ENCODE data around the gene FOXP4. TPM values are rescaled to one million over a fixed set of nuclear protein-coding genes. Genes with fewer than 3 reads are reported as not detected.

The FOXP4 gene
- total RNA-seq, 1 experiment from 2014 or later = 2.7 TPM

DNA sequence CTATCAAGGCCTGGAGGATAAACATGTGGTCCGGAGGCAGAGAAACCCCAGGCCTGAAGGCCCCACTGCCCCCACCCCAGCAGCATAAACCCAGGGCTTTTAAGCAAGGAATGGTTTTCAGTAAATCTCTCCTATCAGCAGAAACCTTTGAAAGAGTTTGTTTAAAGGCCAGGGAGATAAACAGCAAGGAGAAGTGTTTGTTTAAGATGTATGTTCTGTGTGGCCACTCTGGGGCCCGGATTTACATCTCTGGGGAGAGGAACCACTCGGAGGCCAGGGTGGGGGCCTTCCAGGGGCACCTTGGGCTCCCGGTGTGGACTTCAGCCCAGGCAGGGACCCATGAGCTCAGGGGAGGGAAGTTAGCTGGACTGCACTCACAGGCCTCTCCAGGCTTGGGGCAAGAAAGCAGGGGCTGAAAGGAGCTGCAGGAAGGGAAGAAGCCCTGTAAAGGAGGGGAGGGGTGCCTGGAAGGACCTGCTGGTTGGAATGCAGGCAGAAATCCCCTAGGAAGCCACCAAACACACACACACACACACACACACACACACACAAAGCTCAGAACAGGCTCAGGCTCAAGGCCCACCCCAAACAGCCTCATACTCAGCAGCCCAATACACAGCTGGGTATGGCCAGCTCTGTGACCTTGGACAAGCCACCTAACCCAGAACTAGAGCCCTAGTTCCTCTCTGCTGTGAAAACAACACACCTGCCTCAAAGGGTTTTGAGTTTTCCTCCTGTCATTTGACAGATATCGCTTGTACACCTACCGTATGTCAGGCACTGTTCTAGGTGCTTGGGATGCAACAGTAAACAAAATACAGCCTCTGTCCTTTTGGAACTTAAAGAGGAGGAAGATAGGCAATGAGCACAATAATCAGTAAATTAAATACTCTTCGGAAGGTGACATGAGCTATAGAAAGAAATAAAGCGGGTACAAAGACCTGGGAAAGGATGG lies 26.2 kb upstream of the FOXP4 start:
- DNase-seq (ENCODE audit: low spot score) = peak; percentile 66

DNA sequence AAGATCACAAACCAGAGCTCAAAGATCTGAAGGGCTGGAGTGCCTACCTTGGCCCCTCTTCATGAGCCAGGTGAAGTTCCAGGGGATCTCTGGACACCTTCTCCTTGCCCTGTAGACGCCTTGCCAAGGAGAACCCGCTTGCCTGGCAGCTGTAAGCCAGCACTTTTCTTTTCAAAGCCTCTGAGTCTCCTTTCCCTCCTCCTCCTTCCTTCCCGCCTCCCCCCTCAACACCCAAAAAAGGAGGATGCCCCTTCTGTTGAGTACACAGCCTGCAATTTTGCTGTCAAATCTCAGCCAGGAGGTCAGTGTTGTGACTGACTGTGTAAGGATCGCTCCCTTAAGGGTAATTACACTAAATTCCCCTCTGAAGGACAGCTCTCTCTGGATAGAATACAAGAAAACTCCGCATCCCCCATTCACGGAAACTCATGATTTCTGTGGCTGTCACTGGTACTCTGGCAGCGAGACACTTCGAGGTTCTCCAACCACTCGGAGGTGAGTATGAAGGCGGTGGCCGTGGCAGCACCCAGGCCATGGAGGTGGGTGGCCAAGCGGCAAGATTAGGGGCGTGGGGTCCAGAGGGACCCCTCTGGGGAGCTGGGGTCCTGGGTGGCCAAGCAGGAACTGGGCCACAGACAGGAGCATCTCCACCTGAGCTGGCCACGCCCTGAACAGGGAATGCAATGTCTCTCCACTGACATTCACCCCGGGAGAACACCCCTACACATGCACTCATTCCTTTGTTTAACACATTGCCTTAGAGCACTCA lies 23.2 kb upstream of the FOXP4 start:
- DNase-seq (ENCODE audit: low spot score) = no peak

DNA sequence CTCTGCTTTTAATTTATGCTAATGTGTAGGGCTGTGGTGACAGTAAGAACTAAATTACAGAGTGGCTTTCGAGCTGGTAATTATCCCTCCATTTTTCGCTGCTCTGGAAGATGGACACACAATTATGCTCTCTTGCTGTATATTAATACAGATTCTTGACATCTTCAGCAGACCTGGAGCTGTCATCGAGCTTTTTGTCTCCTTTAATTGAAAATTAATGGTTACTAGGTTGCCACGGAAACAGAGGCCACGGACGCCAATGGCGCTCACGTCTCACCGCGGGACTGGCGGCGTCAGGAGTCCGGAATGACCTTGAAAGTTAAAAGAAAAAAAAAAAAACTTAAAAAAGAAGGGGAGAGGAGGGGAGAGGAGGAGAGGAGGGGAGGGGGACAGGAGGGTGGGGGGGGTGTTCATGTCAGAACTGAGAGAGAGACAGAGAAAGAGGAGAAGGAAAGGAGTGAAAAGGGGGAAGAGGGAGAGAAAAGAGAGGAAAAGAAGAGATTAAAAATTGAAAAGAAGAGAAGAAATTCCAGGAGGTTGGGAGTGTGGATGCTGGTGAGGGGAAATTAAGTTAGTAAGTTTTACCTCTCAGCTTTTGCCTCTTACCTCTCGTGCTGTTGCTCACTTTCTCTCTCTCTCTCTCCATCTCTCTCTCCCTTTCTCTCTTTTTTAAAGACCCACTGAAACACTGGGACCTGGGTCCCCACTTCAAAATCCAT lies 22.1 kb upstream of the FOXP4 start:
- DNase-seq (ENCODE audit: low spot score) = no peak

DNA sequence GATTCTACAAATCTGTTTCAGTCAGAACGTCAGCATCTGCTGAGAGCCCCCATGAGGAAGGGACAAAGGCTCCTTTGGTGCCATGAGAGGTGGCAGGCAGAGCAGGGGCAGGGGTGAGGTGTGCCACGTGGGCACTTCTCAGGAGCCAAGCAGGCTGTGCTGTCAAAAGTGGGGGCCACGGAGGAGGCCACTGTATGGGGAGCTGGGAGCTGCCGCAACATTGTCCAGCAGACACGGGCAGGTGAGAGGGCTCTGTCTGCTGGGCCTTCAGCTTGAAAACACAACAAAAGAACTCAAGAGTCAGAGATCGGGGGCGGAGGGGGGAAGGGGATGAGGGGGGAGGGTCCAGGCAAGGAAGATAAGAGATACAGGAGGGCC lies 21.6 kb upstream of the FOXP4 start:
- DNase-seq (ENCODE audit: low spot score) = no peak

DNA sequence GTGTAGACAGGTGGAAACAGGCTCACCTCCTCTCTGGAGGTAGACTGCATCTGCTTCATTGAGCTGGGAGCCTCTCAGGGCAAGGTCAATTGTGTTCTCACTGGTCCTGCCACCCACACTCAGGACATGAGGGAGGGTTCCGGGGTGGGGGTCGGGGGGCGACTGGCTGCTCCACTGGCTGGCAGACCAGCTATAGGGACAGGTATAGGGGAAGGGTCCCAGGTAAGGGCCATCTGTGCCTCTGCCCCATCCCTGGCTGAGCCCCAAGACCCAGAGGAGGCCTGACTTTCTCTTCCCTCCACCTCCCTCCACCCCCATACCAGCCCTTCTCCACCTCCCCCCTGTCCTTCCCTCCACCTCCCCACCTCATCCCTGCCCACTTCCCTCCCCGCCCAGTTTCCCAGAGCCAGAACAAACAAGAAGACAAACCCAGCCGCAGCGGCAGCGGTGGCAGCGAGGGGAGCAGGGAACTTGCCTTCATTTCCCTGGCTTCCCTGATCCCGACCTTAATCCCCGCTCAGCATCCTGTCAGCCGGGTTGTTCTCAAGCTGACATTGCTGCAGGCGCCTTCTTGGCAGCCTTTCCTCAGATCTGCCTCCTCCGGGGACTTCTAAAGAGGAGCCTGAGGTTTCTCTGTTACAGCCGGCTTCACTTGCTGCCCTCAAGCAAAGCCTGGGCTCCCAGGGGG lies 18.3 kb upstream of the FOXP4 start:
- DNase-seq (ENCODE audit: low spot score) = no peak

DNA sequence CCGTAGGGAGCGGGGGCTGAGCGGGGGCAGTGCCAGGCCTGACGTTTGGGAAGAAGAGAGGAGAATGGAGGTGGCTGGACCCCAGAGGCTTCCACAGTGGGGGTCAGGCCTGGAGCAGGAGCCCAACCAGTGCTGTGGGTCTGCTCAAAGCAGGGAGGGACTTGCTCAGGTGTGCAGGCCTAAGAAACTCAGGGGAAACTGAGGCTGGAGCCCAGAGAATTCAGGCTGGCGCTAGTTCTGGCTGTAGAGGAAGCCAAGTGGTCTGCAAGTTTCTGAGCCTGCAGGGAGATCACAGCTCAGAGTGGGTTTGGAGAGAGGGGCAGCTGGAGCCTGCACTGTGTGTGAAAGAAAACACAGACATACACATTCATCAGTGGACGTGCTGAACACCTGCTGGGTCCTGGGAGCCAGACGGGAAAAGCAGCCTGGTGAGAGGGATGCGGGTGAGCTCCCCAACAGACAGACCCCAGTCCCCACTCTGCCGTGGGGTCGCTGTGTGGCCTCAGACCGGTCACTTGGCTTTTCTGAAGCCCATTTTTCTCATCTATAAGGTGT lies 17.7 kb upstream of the FOXP4 start:
- DNase-seq (ENCODE audit: low spot score) = no peak

DNA sequence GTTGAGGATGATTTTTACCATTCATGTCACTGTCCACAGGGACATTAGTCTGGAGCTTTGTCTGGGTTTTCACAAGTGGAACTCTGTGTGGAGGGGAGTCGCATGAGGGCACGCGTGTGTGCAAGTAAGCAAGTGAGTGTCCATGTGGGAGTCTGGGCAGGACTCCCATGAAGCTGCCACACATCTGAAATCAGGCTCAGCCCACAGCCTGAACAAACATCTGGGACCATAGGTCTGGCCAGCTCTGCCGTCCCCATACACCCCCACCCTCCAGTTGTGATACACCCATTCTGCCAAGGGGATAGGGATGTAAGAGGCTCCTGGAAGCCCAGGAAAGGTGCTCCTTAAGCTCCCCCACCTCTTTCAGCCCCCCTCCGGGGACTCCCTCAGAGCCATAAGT lies 17.1 kb upstream of the FOXP4 start:
- DNase-seq (ENCODE audit: low spot score) = no peak

DNA sequence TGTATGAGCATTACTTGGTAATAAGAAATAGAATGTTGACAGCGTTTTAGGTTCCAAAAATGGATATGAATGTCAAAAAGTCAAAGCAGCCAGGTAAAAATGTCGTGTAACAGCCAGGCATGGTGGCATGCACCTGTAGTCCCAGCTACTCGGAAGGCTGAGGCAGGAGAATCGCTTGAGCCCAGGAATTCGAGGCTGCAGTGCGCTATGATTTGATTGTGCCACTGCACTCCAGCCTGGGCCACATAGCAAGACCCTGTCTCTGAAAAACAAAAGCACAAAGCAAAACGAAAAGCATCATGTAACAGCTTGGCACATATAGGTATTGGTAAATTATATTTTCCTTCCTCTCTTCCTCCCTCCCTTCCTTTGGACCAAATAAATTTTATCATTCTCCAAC lies 16.2 kb upstream of the FOXP4 start:
- no peak for DNase-seq (ENCODE audit: low spot score)

DNA sequence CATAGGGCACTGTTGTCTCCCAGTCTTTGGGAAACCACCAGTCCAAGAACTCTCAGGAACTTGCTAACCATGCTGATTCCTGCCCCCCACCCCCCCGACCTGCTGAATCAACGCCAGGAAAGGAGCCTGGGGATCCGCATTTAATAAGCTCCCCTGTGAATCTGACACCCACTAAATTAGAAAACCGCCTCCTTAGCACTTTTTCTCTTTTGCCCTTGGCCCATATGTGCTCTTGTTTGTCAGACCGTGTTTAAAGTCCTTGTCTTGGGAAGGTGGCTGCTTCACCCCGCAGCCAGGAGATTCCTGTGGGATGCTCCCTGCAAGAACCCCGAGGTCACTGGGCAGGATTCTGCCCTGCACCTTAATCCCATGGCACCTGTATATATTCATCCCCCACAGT lies 15.7 kb upstream of the FOXP4 start:
- DNase-seq (ENCODE audit: low spot score) = no peak

DNA sequence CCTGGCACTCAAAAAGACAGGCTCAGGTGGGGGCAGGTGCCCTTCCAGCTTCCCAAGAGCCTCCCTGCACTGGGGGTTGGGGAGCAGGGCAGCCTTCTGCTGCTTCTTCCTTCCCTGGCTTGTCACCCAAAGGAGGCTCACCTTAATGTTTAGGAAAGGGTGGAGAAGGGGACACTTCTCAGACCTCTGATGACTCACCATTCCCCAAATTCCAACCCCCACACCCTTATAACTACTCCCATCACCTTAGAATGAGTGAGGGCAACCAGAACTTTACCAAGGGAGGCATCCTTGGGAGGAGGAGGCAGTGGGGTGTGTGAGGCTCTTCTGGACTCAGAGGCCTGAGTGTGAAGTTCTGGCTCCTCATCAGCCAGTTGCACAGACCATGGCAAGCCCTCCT lies 15.2 kb upstream of the FOXP4 start:
- DNase-seq (ENCODE audit: low spot score) = no peak

DNA sequence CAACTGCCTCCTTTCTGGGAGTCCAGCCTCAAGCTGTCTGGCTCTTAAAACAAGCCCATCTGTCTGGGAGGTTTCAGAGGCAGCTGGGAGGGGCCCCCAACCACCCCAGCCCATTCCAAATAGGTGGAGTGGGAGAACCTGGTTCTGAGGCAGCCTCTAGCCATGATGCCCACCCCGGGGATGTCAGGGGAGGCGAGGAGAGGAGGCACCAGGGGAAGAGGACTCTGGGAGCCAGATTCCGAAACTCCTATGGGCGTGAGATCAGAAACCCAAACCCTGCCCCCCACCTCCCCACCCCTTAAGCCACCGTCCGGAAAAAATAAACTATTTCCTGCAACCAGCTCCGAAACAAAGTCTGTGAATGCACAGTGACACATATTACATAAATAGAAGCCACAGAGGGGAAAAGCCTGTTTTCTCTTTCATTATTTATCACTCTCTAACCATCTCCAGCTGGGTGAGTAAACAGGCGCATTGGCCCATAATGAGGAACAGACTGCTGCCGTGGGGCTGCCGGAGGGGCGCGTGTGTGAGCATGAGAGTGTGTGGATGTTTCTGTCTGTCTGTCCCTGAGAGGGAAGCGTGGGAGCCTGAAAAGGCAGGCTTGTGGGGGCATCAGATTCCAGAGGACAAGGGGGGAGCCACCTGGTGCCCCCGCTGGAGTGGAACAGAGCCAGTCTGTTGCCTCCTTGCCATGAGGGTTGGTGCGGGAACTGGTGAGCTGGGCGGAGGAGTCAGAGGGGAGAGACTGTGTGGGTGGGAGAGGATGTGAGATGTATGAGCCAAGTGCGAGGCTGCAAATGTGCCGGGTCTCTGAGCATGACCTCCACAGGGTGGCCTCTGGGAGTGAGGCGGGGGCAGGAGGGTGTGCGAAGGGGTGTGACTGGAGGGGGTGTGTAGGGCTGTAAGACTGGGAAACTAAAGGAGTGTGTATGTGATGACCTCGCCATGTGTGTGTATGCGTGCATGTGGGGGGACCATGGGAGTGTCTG lies 14.3 kb upstream of the FOXP4 start:
- peak; percentile 74 for DNase-seq (ENCODE audit: low spot score)

DNA sequence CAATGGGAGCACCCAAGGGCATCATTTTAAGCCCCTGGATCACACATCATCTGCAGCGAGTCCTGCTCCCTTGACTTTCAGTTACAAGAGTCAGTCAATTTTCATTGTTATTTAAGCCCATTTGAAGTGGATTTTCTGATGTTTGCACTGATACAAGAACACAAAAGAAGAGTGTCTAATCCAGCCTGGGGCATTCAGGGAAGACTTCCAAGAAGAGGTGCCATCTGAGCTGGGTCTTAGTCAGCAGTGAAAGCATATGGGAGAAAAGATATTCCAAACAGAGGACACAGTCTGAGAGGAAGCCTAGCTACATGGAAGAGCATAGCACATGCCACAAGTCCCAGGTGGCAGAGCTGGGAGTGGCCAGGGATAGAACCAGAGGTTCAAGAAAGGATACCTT lies 10.4 kb upstream of the FOXP4 start:
- no peak for DNase-seq (ENCODE audit: low spot score)

DNA sequence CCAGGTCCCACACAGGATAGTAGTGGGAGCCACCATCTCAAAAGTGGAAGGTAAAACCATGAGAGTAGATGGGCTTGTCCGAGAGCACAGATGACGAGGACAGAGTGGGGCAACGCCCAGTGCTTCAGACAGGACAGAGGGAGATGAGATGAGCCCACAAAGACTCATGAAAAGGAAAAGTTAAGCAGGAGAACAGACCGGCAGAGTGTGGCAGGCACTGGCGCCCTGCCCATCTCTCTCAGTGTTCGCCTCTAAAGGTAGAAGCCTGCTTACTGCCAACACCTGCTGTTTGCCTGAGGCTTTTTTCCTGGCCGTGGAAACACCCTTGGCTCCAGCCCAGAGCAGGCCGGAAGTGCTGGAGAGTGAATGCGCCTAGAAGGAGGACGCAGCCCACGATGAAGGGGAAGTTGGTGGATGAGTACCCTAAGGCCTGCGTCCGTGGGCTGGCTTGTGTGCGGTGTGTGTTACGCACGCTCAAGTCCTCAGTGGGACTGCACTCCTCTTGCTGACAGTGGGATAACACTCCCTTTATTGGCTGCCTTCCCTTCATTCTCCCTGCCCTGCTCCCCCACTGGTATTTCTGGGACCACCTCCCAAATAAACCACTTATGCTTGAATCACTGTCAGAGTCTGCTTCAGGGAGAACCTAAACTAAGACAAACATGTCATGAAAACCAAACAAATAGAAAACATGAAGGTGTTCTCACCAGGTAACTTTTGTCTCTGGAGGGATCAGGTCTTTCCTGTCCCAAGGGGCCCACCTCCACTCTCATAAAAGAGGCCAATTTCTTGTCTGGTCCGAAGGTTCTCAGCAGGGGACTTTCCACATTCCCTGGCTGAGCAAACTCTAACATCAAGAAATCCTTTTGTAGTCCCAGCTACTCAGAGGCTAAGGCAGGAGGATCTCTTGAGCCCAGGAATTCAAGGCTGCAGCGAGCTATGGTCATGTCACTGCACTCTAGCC lies 9.1 kb upstream of the FOXP4 start:
- no peak for DNase-seq (ENCODE audit: low spot score)

DNA sequence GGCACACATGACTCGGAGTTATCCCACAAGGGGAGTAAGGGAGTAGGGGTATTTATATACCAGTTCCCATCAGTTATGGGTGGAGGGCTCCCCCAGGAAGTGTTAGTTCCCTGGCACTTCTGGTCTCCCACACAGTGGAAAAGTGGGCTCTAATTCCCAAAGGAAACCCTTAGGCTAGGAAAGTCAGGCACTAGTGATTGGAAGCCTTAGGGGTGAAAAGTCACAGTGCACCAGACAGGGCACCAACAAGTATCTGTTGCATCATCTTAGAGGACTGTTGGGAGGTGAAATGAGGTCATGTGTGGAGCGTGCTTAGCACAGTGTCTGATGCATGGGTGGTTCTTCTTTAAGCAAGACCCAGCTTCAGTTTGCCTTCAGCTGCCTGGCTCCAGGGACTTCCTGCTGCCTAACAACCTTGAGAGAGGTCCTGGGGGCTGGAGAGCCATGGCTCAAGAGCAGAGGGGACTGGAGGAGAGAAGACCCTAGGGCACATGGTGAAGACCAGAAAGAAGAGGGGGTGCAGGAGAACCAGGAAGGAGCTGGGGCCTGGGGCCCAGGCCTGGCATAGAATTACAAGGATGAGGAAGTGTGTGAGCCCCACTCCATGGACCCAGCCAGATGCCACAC lies 7.5 kb upstream of the FOXP4 start:
- DNase-seq (ENCODE audit: low spot score) = no peak

DNA sequence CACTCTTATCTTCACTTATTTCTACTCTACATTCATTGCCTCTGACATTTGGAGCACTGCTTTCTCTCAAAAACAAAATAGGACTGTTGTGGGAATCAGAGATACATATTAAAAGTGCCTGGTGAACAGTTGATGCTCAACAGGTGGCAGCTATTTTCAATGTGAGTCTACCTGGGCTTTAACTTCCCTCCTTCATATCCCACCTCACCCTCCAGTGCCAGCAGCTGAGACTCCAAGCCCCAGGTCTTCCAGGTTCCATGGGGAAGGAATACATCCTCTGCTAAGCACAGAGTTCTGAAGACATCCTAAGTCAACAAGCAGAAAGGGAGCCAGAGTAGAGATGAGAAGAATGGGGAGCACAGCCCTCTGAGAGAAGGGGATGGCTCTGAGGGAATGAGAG lies 7.0 kb upstream of the FOXP4 start:
- no peak for DNase-seq (ENCODE audit: low spot score)

DNA sequence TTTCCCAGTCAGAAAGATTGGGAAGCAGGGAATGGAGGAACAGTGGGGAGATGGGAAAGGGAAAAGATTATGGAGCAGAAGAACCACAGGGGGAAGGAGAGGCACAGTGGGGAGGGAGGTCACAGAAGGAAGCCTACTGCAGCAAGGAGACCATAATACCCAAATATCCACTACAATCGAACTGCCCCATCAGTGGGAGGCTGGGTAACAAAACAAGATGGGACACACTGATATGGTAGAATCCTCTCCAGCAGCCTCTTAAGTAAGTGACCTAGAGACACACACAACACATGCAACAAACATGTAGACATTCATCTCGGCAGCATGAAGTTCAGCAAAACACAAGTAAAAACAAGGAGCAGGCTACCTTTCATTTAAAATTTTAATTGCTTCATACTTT lies 4.8 kb upstream of the FOXP4 start:
- DNase-seq (ENCODE audit: low spot score) = no peak

DNA sequence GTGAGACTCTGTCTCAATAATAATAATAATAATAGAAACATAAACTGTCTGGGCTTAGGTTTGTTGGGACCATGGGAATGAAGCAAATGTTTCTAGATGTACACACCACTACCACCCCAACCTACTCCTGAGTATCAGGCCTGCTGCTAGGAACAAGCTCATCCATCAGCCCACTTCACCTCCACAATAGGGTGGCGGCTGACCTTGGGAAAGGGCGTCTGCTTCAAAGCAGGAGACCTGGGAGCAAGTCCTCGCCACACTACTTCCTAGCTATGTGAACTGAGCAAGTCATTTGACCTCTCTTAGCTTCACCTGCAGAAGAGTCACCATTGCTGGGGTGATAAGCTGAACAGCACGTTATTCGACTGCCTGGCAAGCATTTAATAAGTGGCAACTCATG lies 3.1 kb upstream of the FOXP4 start:
- DNase-seq (ENCODE audit: low spot score) = no peak

DNA sequence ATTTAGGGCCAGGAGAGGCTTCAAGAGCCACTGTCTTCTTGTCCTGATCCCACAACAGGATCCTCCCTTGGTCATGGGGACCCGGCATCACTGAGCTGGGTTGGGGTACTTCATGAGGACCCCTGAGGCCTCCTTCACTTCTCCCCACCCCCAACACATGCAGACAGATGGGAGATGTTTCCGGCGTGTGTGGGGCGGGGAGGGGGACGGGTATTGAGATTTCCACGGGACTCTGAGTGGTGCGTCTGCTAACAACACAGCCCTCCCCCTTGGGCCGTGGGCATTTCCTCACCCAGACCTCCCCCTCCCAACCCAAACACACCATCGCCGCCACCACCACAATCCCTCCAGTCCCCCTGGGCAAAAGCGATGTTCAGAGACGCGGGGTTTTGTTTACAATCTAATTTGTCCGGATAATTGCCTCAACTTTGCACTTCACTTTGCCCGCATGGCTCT lies 906 bp upstream of the FOXP4 start:
- DNase-seq (ENCODE audit: low spot score) = no peak

DNA sequence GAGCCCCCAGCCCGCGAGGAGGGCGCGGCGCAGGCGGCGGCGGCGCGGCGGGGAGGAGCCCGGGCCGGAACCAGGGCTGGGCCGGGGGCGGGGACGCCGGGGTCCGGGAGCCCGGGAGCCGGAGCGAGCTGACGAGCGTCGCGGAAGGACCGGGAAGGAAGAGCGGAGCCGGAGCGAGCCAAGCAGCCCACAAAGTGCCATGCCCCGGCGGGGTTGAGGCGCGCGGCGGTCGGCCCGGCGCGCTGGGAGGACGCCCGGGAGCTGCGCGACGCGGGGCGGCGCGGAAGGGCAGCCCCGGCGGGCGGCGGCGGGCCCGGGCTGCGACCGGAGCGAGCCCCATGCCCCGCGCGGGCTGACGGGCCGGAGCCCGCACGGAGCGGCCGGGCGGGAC lies 289 bp downstream of the FOXP4 start:
- DNase-seq (ENCODE audit: low spot score) = no peak

Measured in H4 (cell line).